ENCODE results near the gene CEP350.

Gene CEP350

DNA sequence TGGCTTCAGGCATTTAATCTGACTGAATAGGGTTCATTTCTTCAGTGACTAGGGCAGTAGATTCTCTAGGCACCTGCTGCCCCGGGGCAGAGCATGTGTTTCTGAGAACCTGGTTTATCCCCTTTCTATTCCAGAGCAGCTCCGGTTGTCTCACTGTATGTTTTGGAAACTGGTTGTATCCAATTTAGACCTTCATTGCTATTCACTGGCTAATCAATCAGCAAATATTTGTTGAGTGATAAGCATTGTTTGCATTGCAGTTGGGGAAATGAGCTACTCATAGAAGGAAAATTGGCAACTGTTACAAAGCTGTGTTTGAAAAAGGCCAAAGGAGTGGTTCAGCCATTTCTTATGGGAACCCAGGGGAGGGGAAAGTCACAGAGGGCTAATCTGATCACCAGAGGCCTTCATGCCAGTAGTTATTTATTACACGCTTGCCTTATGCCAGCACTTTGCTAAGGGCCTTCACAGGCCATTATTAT is 203.0 kb downstream of the CEP350 start:
- no peak for DNase-seq

- no peak for DNase-seq
Measured at GRCh38 chr1:180158149-180159147, 203.8 kb downstream of the CEP350 start.

DNA sequence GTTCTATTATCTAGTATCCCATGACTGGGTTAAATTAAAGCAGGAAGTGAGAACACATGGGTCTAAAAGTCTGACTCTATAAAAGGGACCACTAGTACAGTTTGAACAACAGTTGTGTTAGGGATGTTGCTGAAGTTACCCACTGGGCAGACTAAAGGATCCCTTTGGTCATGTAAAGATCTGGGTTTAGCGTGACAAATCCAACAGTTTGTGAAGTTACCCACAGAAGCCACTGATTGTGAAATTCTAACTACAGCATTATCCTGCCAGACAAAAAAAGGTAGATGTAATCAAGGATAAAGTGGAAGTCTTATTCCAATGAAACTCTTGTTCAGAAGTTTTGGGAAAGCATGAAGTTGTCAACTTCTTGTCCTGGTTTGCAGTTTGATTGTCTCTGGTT is 205.7 kb downstream of the CEP350 start:
- no peak for DNase-seq

DNA sequence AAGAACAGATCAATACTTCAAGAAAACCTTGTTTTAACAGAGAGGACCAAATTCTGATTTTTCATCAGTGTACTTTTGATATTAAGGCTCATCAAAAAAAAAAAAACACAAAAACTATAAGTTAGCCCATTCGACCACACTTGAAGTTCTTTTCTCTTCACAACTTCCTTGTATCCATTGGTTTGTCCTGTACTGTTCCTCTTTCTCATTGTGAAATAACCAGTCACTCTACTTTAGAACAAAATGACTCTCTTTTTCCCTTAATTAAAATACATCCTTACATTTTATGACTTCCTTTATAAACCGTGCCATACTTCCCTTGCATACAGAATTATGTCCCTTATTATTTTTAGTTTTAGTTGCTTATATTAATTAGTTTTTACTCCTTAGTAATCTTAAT is 208.4 kb downstream of the CEP350 start:
- DNase-seq: no peak

Measured in stimulated activated naive CD4-positive, alpha-beta T cell treated with Interleukin-2 at 50 U/mL for 16 hours (primary cell).